ENCODE measurements around the gene WHAMM.

DNA sequence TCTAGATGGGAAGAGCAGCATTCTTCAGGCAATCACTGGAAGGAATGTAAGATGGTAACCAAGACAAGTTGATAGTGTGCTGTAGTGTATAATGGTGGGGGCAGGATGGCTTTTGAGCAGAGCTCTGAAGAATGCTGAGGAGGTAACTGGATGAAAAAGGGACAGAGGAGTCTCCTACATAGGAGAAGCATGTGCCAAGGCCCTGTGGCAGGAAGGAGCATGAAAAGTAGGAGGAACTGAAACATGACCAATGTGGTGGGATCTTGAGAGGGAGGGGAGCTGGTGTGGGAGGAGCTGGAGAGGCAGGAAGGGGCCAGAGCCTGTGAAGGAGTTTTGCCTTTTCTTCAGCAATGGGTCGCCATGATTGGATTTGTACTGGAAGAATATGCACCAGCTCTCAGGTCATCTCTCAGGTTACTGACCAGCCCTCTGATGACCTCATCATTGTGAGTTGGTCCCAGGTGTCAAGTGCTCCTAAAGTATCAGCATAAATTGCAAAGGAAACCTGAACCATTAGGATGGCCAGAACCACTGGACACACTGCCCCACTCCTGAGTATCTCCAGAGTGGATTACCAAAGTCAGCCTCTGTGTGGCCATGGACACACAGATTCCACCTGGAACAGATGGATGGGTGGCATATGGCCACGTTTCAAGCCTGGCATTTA lies 42.1 kb upstream of the WHAMM start:
- TF ChIP-seq TAF1 (IDR thresholded peaks at IDR 0.05; ENCODE audit: low read depth) (no peak), EGR1 (IDR thresholded peaks at IDR 0.05) (no peak), RAD21 (IDR thresholded peaks at IDR 0.05; ENCODE audit: low read depth) (no peak), MAX (IDR thresholded peaks at IDR 0.05) (no peak), ZBTB7A (IDR thresholded peaks at IDR 0.05; ENCODE audit: low read depth) (no peak), NFIC (IDR thresholded peaks at IDR 0.05) (no peak)
- TF ChIP-seq, protein P1, sequence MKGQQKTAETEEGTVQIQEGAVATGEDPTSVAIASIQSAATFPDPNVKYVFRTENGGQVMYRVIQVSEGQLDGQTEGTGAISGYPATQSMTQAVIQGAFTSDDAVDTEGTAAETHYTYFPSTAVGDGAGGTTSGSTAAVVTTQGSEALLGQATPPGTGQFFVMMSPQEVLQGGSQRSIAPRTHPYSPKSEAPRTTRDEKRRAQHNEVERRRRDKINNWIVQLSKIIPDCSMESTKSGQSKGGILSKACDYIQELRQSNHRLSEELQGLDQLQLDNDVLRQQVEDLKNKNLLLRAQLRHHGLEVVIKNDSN (IDR thresholded peaks at IDR 0.05) = no peak
- TF ChIP-seq, protein P2, sequence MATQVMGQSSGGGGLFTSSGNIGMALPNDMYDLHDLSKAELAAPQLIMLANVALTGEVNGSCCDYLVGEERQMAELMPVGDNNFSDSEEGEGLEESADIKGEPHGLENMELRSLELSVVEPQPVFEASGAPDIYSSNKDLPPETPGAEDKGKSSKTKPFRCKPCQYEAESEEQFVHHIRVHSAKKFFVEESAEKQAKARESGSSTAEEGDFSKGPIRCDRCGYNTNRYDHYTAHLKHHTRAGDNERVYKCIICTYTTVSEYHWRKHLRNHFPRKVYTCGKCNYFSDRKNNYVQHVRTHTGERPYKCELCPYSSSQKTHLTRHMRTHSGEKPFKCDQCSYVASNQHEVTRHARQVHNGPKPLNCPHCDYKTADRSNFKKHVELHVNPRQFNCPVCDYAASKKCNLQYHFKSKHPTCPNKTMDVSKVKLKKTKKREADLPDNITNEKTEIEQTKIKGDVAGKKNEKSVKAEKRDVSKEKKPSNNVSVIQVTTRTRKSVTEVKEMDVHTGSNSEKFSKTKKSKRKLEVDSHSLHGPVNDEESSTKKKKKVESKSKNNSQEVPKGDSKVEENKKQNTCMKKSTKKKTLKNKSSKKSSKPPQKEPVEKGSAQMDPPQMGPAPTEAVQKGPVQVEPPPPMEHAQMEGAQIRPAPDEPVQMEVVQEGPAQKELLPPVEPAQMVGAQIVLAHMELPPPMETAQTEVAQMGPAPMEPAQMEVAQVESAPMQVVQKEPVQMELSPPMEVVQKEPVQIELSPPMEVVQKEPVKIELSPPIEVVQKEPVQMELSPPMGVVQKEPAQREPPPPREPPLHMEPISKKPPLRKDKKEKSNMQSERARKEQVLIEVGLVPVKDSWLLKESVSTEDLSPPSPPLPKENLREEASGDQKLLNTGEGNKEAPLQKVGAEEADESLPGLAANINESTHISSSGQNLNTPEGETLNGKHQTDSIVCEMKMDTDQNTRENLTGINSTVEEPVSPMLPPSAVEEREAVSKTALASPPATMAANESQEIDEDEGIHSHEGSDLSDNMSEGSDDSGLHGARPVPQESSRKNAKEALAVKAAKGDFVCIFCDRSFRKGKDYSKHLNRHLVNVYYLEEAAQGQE (IDR thresholded peaks at IDR 0.05; ENCODE audit: low read depth) = no peak
